Neural cell (in vitro differentiated cells): ENCODE data around the gene ZNF385C.

Source experiments
- EP300 ChIP-seq: fragments of 450-650 bp; conservative IDR thresholded peaks from 2 replicates; pipeline ENCODE4 v1.6.1; 2014; ENCODE audit warnings: antibody characterized with exemption, mild to moderate bottlenecking, moderate library complexity; ENCODE audit not compliant: poor library complexity, severe bottlenecking
- EZH2 ChIP-seq: fragments of 200-600, 300-800 bp; shearing (Covaris generic), sonication (generic); IDR thresholded peaks from 2 replicates; pipeline ENCODE4 v1.6.1; 2014; ENCODE audit warnings: antibody characterized with exemption, low read length, borderline replicate concordance, mild to moderate bottlenecking; ENCODE audit not compliant: insufficient read depth, poor library complexity, severe bottlenecking
- POLR2AphosphoS5 ChIP-seq: IDR thresholded peaks from 2 replicates; pipeline ENCODE4 v1.6.1; 2012
- SMC3 ChIP-seq: fragments of 450-650 bp; conservative IDR thresholded peaks from 2 replicates; pipeline ENCODE4 v1.6.1; 2014; ENCODE audit warnings: antibody characterized with exemption, mild to moderate bottlenecking, moderate library complexity; ENCODE audit not compliant: poor library complexity
- TAF1 ChIP-seq: IDR thresholded peaks from 2 replicates; pipeline ENCODE4 v1.6.1; 2012; ENCODE audit warnings: low read depth
- TF ChIP-seq, protein P1 (sequence below): fragments of 450-650 bp; IDR thresholded peaks from 2 replicates; pipeline ENCODE4 v1.5.1; 2014; ENCODE audit warnings: antibody characterized with exemption, mild to moderate bottlenecking, moderate library complexity; ENCODE audit not compliant: poor library complexity, severe bottlenecking
- TF ChIP-seq, protein P2 (sequence below): IDR thresholded peaks from 2 replicates; pipeline ENCODE4 v1.6.1; 2012; ENCODE audit warnings: borderline replicate concordance

DNA sequence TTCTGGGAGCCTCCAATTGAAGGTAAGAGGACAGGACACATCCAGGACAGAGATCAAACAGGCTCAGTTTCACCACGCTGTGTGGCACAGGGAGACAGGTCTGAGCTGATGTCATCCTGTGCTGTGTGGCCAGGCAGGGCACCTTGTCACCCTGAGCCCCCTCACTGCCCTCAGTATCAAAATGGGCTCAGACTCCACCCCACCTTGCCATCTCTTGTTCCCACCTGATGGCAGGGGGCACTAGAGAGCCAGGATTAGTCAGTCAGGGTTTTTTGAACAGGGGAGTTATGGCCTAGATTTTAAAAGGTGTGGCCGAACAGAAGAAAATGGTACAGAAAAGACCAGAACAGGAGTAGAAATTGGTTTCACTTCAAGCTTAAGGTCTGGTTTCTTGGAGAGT is 20.3 kb upstream of the ZNF385C start:
- TF ChIP-seq TAF1: no peak
- TF ChIP-seq POLR2AphosphoS5: no peak
- TF ChIP-seq, protein P1, sequence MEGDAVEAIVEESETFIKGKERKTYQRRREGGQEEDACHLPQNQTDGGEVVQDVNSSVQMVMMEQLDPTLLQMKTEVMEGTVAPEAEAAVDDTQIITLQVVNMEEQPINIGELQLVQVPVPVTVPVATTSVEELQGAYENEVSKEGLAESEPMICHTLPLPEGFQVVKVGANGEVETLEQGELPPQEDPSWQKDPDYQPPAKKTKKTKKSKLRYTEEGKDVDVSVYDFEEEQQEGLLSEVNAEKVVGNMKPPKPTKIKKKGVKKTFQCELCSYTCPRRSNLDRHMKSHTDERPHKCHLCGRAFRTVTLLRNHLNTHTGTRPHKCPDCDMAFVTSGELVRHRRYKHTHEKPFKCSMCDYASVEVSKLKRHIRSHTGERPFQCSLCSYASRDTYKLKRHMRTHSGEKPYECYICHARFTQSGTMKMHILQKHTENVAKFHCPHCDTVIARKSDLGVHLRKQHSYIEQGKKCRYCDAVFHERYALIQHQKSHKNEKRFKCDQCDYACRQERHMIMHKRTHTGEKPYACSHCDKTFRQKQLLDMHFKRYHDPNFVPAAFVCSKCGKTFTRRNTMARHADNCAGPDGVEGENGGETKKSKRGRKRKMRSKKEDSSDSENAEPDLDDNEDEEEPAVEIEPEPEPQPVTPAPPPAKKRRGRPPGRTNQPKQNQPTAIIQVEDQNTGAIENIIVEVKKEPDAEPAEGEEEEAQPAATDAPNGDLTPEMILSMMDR: peak; percentile 31
- no peak for TF ChIP-seq EP300
- TF ChIP-seq EZH2: no peak
- TF ChIP-seq, protein P2, sequence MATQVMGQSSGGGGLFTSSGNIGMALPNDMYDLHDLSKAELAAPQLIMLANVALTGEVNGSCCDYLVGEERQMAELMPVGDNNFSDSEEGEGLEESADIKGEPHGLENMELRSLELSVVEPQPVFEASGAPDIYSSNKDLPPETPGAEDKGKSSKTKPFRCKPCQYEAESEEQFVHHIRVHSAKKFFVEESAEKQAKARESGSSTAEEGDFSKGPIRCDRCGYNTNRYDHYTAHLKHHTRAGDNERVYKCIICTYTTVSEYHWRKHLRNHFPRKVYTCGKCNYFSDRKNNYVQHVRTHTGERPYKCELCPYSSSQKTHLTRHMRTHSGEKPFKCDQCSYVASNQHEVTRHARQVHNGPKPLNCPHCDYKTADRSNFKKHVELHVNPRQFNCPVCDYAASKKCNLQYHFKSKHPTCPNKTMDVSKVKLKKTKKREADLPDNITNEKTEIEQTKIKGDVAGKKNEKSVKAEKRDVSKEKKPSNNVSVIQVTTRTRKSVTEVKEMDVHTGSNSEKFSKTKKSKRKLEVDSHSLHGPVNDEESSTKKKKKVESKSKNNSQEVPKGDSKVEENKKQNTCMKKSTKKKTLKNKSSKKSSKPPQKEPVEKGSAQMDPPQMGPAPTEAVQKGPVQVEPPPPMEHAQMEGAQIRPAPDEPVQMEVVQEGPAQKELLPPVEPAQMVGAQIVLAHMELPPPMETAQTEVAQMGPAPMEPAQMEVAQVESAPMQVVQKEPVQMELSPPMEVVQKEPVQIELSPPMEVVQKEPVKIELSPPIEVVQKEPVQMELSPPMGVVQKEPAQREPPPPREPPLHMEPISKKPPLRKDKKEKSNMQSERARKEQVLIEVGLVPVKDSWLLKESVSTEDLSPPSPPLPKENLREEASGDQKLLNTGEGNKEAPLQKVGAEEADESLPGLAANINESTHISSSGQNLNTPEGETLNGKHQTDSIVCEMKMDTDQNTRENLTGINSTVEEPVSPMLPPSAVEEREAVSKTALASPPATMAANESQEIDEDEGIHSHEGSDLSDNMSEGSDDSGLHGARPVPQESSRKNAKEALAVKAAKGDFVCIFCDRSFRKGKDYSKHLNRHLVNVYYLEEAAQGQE: no peak
- no peak for TF ChIP-seq SMC3
